HG03558 (cell line): ENCODE data around the gene RPLP2.

Experiments
- ATAC-seq: cut with Tn5 transposase; IDR thresholded peaks from one replicate; pipeline ENCODE4 v1.9.1; 2021; ENCODE audit warnings: moderate number of reproducible peaks; ENCODE audit not compliant: unreplicated experiment; ENCODE audit errors: extremely low read depth

Gene RPLP2

GRCh38 chr11:833114-833791 is 23.5 kb downstream of the RPLP2 start:
- ATAC-seq, result no peak

- ATAC-seq, result no peak
These were observed 24.1 kb downstream of the RPLP2 start for GRCh38 chr11:833849-834311.

GRCh38 chr11:834371-835316 is 24.9 kb downstream of the RPLP2 start:
- ATAC-seq, result no peak

GRCh38 chr11:836274-836673 is 26.5 kb downstream of the RPLP2 start:
- no peak for ATAC-seq

GRCh38 chr11:836700-837099 is 26.9 kb downstream of the RPLP2 start:
- ATAC-seq, result no peak

- no peak for ATAC-seq
These were observed 27.6 kb downstream of the RPLP2 start for GRCh38 chr11:837189-837989.

- ATAC-seq, result no peak
These were observed 28.2 kb downstream of the RPLP2 start for GRCh38 chr11:837990-838307.

GRCh38 chr11:838441-839279 is 28.9 kb downstream of the RPLP2 start:
- ATAC-seq, result no peak

- ATAC-seq, result no peak
These were observed 29.5 kb downstream of the RPLP2 start for GRCh38 chr11:839280-839623.

GRCh38 chr11:839875-840617 is 30.3 kb downstream of the RPLP2 start:
- ATAC-seq, result no peak

GRCh38 chr11:841981-842369 is 32.2 kb downstream of the RPLP2 start:
- no peak for ATAC-seq

- no peak for ATAC-seq
These were observed 32.7 kb downstream of the RPLP2 start, which contains the start of the genes POLR2L and TSPAN4 for GRCh38 chr11:842370-843002. Gene POLR2L, minus strand, starts transcription at chr11:842529. Its CDS starts 21 bp downstream, at chr11:842508. Gene TSPAN4, plus strand, starts transcription at chr11:842852. Its CDS starts 7,453 bp downstream, at chr11:850305.

GRCh38 chr11:843086-843734 is 33.4 kb downstream of the RPLP2 start:
- ATAC-seq, result no peak

GRCh38 chr11:843818-844692 is 34.3 kb downstream of the RPLP2 start:
- no peak for ATAC-seq

- ATAC-seq, result no peak
These were observed 35.2 kb downstream of the RPLP2 start for GRCh38 chr11:844693-845644.

GRCh38 chr11:845872-846495 is 36.2 kb downstream of the RPLP2 start:
- ATAC-seq, result no peak
